Stimulated activated CD8-positive, alpha-beta memory T cell treated with anti-CD3 and anti-CD28 coated beads, Interleukin-7, amount 100 ng/mL, for 48 hours (primary cell): ENCODE measurements around the gene MISP3.

Source experiments
- DNase-seq, 2 donors: peaks; one replicate each; pipeline ENCODE4 v3.0.0-alpha.2; 2020; ENCODE audit warnings: low read depth in 1 of 2; ENCODE audit errors: extremely low read depth in 1 of 2

The MISP3 gene

GRCh38 chr19:14078411-14078810 is 5.8 kb downstream of the MISP3 start:
- no peak for DNase-seq

- peak; percentile 93 to 98 for DNase-seq
Observed at GRCh38 chr19:14080887-14081796, 8.6 kb downstream of the MISP3 start.

- no peak for DNase-seq
Observed at GRCh38 chr19:14081797-14082674, 9.4 kb downstream of the MISP3 start.

- no peak for DNase-seq
Observed at GRCh38 chr19:14082675-14082960, 10.0 kb downstream of the MISP3 start.

GRCh38 chr19:14085309-14085995 is 12.9 kb downstream of the MISP3 start, which contains the start of gene C19orf67:
C19orf67 (minus strand) TSS chr19:14085783; CDS start chr19:14085627, 156 bp downstream.
- no peak for DNase-seq

- no peak for DNase-seq
Observed at GRCh38 chr19:14086098-14086497, 13.5 kb downstream of the MISP3 start.

GRCh38 chr19:14088634-14089411 is 16.2 kb downstream of the MISP3 start:
- no peak for DNase-seq

GRCh38 chr19:14089412-14089661 is 16.8 kb downstream of the MISP3 start:
- DNase-seq, result no peak

GRCh38 chr19:14089662-14090508 is 17.3 kb downstream of the MISP3 start:
- peak; percentile 25 to 30 for DNase-seq

- peak; percentile 64 to 71 for DNase-seq
Observed at GRCh38 chr19:14090509-14091080, 18.0 kb downstream of the MISP3 start, which contains the start of gene SAMD1. SAMD1 (minus strand) TSS chr19:14090751.

- DNase-seq, result peak; percentile 25 to 57
Observed at GRCh38 chr19:14091081-14091812, 18.7 kb downstream of the MISP3 start.

- no peak for DNase-seq
Observed at GRCh38 chr19:14091813-14092462, 19.4 kb downstream of the MISP3 start.

GRCh38 chr19:14093117-14093823 is 20.7 kb downstream of the MISP3 start:
- no peak for DNase-seq

GRCh38 chr19:14094854-14095253 is 22.3 kb downstream of the MISP3 start:
- no peak for DNase-seq

- DNase-seq, result no peak
Observed at GRCh38 chr19:14096272-14096992, 23.8 kb downstream of the MISP3 start.

- no peak for DNase-seq
Observed at GRCh38 chr19:14097532-14098151, 25.1 kb downstream of the MISP3 start.
